Measurements from ENCODE around the gene VDR. TPM values are rescaled to one million over a fixed set of nuclear protein-coding genes. Genes with fewer than 3 reads are reported as not detected.

Gene VDR
- total and polyA plus RNA-seq, 2 donors (not counting 1 experiment from before 2014, with no cell fraction given): 0.37 to 0.42 TPM

DNA sequence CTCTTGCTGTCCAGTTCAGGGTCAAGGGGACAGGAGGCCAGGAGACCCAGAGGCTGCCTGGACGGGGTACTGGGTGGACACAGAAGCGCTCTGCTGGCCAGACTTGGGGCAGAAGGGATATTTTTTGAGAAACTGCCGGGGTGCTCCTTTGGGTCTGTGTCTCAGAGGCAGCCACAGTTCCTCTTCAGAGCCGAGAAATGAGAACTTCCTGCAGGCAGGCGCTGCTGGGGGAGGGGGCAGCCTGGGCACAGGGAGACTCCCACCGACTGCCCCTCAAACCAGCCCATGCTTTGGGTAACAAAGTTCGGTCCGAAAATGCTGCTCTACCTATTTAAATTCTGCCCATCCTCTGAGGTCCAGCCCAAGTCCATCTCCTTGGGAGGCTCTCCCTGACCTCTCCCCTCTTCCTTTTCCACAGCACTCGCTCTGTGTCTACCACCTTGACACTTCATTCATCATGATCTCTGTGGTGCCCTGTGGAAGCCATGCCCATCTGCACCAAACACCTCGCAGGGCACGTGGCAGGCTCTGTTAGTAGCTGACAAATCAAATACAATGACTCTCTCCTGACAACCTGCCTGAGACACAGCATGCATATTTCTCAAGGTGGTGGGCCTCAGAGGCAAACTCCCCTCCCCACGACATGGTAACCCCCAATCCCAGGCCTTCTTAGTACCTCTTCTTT lies 101.5 kb downstream of the VDR start:
- Histone ChIP-seq H3K79me2 (ENCODE audit: control insufficient read depth, insufficient read depth, low read length) (peaks cover 98% of the 10 kb centered on the region), H3K9ac (ENCODE audit: low read length) (peak overlapping the region; percentile 13), H3K4me3 (ENCODE audit: control extremely low read depth in 1 of 5, extremely low read depth in 1 of 5, insufficient read depth in 1 of 5, low read depth in 2 of 5, low read length in 4 of 5) (peak overlapping the region in 1 of 5 experiments; percentile 8), H3K9me3 (ENCODE audit: control extremely low read depth in 1 of 3, control insufficient read depth in 2 of 3, insufficient read depth in 1 of 3, low read length in 2 of 3) (no peaks in the 10 kb centered on the region), H3K36me3 (replicated peaks in 1 of 2; ENCODE audit: control extremely low read depth in 1 of 2, control insufficient read depth in 1 of 2, extremely low read depth in 1 of 2, insufficient read depth in 2 of 2, low read length in 1 of 2) (peaks cover 0 to 33% of the 10 kb centered on the region in 2 experiments), H3K4me2 (replicated peaks; ENCODE audit: low read depth, low read length, poor library complexity, severe bottlenecking) (peak overlapping the region; percentile 65), H3K4me1 (ENCODE audit: control insufficient read depth in 2 of 2, insufficient read depth in 2 of 2, low read length in 2 of 2) (peaks cover 48 to 77% of the 10 kb centered on the region in 2 donors), H2AFZ (ENCODE audit: insufficient read depth, low read depth, low read length, poor library complexity, severe bottlenecking) (peak overlapping the region; percentile 39), H3K27ac (ENCODE audit: low read length in 2 of 2) (peak overlapping the region; percentile 14 to 50), H4K20me1 (ENCODE audit: control insufficient read depth, insufficient read depth, low read length, poor library complexity, severe bottlenecking) (peaks cover 48% of the 10 kb centered on the region), H3K27me3 (replicated peaks in 1 of 4; ENCODE audit: control extremely low read depth in 1 of 4, control insufficient read depth in 3 of 4, insufficient read depth in 4 of 4, low read length in 3 of 4) (no peaks in the 10 kb centered on the region)
- intact Hi-C loops (cut with micrococcal nuclease): no loop called here
- ChIA-PET POLR2A (interaction anchor here (1.3 kb wide), 1 partner anchor 30 kb away, joined by 3 read pairs; no protein-coding TSS in a partner anchor), CTCF (interaction anchor here (1.2 to 38.8 kb wide), 4 partner anchors 10 to 31 kb away, joined by 5 to 1203 read pairs (median 48); partner anchors contain the start of gene HDAC7)
- Mint-ChIP-seq H3K4me1 (peaks cover 77% of the 10 kb centered on the region), H3K27me3 (no peaks in the 10 kb centered on the region), H3K27ac (peak overlapping the region; percentile 84), H3K9me3 (ENCODE audit: insufficient read depth) (no peaks in the 10 kb centered on the region), H3K4me3 (peak overlapping the region; percentile 70)
- WGBS (ENCODE audit: insufficient coverage): 20% methylated on average over 12 of the region's 12 CpGs
- DNase-seq: peak; percentile 47
- no peak for TF ChIP-seq CTCF (IDR thresholded peaks at IDR 0.05)
- no peak for TF ChIP-seq EZH2 (IDR thresholded peaks at IDR 0.05; ENCODE audit: borderline replicate concordance, insufficient read depth, low read depth, low read length, poor library complexity, severe bottlenecking)
- ATAC-seq (ENCODE audit: low read depth): no peak

DNA sequence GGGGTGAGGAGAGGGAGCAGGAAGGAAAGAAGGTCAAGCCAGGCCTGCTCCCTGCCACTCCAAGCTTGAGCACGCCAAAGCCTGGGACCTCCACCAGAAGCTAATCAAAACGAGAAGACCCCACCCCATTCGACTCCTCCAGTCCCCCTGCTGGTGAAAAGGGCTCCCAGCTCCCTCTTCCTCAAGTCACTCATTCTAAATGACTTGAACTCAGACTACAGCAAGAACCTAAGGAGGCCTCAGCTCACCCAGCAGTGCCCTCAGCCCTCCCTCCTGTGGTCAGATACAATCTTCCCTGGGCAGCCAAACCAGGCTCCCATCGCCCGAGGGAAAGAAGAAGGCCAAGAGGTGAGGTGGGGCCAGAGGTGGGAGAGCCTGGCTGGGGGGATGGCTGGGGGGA lies 102.5 kb downstream of the VDR start:
- Mint-ChIP-seq H3K4me3 (peak overlapping the region; percentile 59), H3K9me3 (ENCODE audit: insufficient read depth) (no peaks in the 10 kb centered on the region), H3K27me3 (no peaks in the 10 kb centered on the region), H3K27ac (peak overlapping the region; percentile 84), H3K4me1 (peaks cover 69% of the 10 kb centered on the region)
- peaks cover 58% of the 10 kb centered on the region for H4K20me1 ChIP-seq (ENCODE audit: control insufficient read depth, insufficient read depth, low read length, poor library complexity, severe bottlenecking)
- ChIA-PET POLR2A (interaction anchor here (0.9 to 1.3 kb wide), 4 partner anchors 11 to 32 kb away, joined by 3 to 6 read pairs (median 3); no protein-coding TSS in a partner anchor), CTCF (interaction anchor here (0.9 to 38.8 kb wide), 9 partner anchors 11 to 90 kb away, joined by 3 to 1203 read pairs (median 3); partner anchors contain the start of gene HDAC7)
- DNase-seq (no peak), ATAC-seq (ENCODE audit: low read depth) (no peak)
- H2AFZ ChIP-seq (ENCODE audit: insufficient read depth, low read depth, low read length, poor library complexity, severe bottlenecking): no peak overlapping the region
- H3K36me3 ChIP-seq (replicated peaks in 1 of 2; ENCODE audit: control extremely low read depth in 1 of 2, control insufficient read depth in 1 of 2, extremely low read depth in 1 of 2, insufficient read depth in 2 of 2, low read length in 1 of 2): peaks cover 0 to 41% of the 10 kb centered on the region in 2 experiments
- H3K4me2 ChIP-seq (replicated peaks; ENCODE audit: low read depth, low read length, poor library complexity, severe bottlenecking): peak overlapping the region; percentile 65
- H3K79me2 ChIP-seq (ENCODE audit: control insufficient read depth, insufficient read depth, low read length): peaks cover 96% of the 10 kb centered on the region
- no peak overlapping the region for H3K4me3 ChIP-seq (ENCODE audit: control extremely low read depth in 1 of 5, extremely low read depth in 1 of 5, insufficient read depth in 1 of 5, low read depth in 2 of 5, low read length in 4 of 5)
- no peak overlapping the region for H3K9ac ChIP-seq (ENCODE audit: low read length)
- no peaks in the 10 kb centered on the region for H3K9me3 ChIP-seq (ENCODE audit: control extremely low read depth in 1 of 3, control insufficient read depth in 2 of 3, insufficient read depth in 1 of 3, low read length in 2 of 3)
- WGBS (ENCODE audit: insufficient coverage): 27% methylated on average over 5 of the region's 5 CpGs
- peak overlapping the region in 1 of 2 donors; percentile 50 for H3K27ac ChIP-seq (ENCODE audit: low read length in 2 of 2)
- H3K27me3 ChIP-seq (replicated peaks in 1 of 4; ENCODE audit: control extremely low read depth in 1 of 4, control insufficient read depth in 3 of 4, insufficient read depth in 4 of 4, low read length in 3 of 4): no peaks in the 10 kb centered on the region
- peaks cover 38 to 70% of the 10 kb centered on the region in 2 donors for H3K4me1 ChIP-seq (ENCODE audit: control insufficient read depth in 2 of 2, insufficient read depth in 2 of 2, low read length in 2 of 2)
- intact Hi-C loops (cut with micrococcal nuclease): no loop called here
- TF ChIP-seq EZH2 (IDR thresholded peaks at IDR 0.05; ENCODE audit: borderline replicate concordance, insufficient read depth, low read depth, low read length, poor library complexity, severe bottlenecking): no peak
- TF ChIP-seq CTCF (IDR thresholded peaks at IDR 0.05): peak; percentile 49
